ENCODE measurements around the gene NPBWR2. TPM values are rescaled to one million over a fixed set of nuclear protein-coding genes. Genes with fewer than 3 reads are reported as not detected.

NPBWR2 gene
- total RNA-seq, 1 donor from 2014 or later, result not detected

DNA sequence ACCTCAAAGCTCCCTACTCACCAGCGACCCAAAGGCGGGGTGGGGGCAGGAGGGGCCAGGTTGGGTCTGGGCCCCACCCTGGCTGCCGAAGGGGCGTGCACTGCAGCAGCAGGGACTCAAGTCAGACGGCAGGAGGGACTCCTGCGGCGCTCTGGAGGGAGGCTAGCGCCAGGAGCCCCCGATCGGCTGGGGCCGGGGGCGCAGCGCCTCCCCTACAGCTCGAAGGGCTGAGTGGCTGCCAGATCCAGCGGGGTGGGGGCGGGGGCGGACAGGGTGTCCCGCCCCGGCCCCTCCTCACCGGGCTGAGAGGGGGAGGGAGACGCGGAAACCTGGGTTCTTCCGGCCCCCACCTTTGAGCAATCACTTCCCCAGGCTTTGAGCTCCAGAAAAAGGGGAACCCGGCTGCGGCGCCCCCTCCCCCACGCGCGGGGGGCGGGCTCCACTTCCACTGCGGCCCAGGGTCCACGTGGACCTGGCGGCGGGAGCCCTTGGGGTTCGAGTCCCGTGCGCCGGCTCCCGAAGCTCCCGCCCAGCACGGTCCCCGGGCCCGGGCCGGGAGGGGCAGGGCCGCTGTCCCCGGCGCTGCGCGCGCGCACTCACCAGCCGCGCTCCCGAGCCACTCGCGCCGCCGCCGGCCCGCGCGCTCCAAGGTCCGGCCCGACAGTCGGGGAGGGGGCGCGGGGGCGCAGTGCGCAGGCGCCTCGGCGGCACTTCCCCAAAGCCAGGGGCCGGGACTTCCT, 27.9 kb downstream of the NPBWR2 start, which contains the start of gene RGS19:
RGS19 (minus strand) TSS at position 246 of the 740 bp plus-strand sequence. CDS start 2,632 bp downstream, outside the sequence.
- DNase-seq (ENCODE audit: low read depth) (peak; percentile 42), FAIRE-seq (no peak)
- H3K27me3 Mint-ChIP-seq (ENCODE audit: low read depth, unreplicated experiment), result peaks cover 3% of the 10 kb centered on the region
- peak within 1 kb of the TSS; percentile 85 for H3K4me3 Mint-ChIP-seq (ENCODE audit: unreplicated experiment)
- Histone ChIP-seq H3K79me2 (ENCODE audit: insufficient read depth, low read length) (no peaks in the 10 kb centered on the region), H3K9me3 (ENCODE audit: insufficient read depth, low read depth, low read length) (no peaks in the 10 kb centered on the region), H3K9ac (ENCODE audit: low read length) (peak within 1 kb of the TSS; percentile 79), H3K4me1 (ENCODE audit: insufficient read depth, low read length) (peaks cover 16% of the 10 kb centered on the region), H3K4me3 (ENCODE audit: insufficient read depth, low read depth, low read length) (peak within 1 kb of the TSS; percentile 66), H3K27ac (ENCODE audit: low read depth, low read length) (no peak within 1 kb of the TSS), H3K4me2 (ENCODE audit: low read length) (peak within 1 kb of the TSS; percentile 96), H3K36me3 (ENCODE audit: insufficient read depth, low read length) (no peaks in the 10 kb centered on the region), H2AFZ (ENCODE audit: low read depth, low read length) (peak within 1 kb of the TSS; percentile 86), H3K27me3 (ENCODE audit: insufficient read depth, low read length) (peaks cover 9% of the 10 kb centered on the region), H4K20me1 (ENCODE audit: insufficient read depth, low read length) (peaks cover 15% of the 10 kb centered on the region)
- no peak within 1 kb of the TSS for H3K27ac Mint-ChIP-seq (ENCODE audit: unreplicated experiment)
- no peaks in the 10 kb centered on the region for H3K36me3 Mint-ChIP-seq (ENCODE audit: low read depth, unreplicated experiment)
- no peaks in the 10 kb centered on the region for H3K4me1 Mint-ChIP-seq (ENCODE audit: low read depth, unreplicated experiment)
- TF ChIP-seq, protein P1, sequence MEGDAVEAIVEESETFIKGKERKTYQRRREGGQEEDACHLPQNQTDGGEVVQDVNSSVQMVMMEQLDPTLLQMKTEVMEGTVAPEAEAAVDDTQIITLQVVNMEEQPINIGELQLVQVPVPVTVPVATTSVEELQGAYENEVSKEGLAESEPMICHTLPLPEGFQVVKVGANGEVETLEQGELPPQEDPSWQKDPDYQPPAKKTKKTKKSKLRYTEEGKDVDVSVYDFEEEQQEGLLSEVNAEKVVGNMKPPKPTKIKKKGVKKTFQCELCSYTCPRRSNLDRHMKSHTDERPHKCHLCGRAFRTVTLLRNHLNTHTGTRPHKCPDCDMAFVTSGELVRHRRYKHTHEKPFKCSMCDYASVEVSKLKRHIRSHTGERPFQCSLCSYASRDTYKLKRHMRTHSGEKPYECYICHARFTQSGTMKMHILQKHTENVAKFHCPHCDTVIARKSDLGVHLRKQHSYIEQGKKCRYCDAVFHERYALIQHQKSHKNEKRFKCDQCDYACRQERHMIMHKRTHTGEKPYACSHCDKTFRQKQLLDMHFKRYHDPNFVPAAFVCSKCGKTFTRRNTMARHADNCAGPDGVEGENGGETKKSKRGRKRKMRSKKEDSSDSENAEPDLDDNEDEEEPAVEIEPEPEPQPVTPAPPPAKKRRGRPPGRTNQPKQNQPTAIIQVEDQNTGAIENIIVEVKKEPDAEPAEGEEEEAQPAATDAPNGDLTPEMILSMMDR (IDR thresholded peaks at IDR 0.05; ENCODE audit: insufficient read depth, low read depth, low read length), result no peak
- no peak for TF ChIP-seq EZH2 (IDR thresholded peaks at IDR 0.05; ENCODE audit: insufficient read depth, low read length)
- H3K9me3 Mint-ChIP-seq (ENCODE audit: unreplicated experiment), result peaks cover 1% of the 10 kb centered on the region

DNA sequence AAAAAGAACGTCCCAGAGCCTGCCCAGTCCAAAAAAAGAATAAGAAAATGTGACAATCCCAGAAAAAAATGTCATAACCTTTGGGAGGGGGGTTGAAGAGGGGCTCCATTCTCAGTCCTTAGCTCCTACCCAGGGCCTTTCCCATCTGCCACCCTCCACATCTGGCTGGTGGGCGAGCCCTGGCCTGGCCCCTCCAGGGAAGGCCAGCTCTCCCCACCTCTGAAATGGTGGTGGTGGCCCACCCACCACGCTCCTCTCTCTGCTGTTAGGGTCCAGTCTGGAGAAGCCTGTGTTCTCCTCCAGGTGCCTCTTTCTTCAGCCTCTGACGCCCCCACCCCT, 28.5 kb downstream of the NPBWR2 start:
- Mint-ChIP-seq H3K27me3 (ENCODE audit: low read depth, unreplicated experiment) (no peaks in the 10 kb centered on the region), H3K9me3 (ENCODE audit: unreplicated experiment) (no peaks in the 10 kb centered on the region), H3K36me3 (ENCODE audit: low read depth, unreplicated experiment) (no peaks in the 10 kb centered on the region), H3K4me3 (ENCODE audit: unreplicated experiment) (peak overlapping the region; percentile 80), H3K27ac (ENCODE audit: unreplicated experiment) (no peak overlapping the region), H3K4me1 (ENCODE audit: low read depth, unreplicated experiment) (no peaks in the 10 kb centered on the region)
- H3K9ac ChIP-seq (ENCODE audit: low read length), result peak overlapping the region; percentile 79
- DNase-seq (ENCODE audit: low read depth) (no peak), FAIRE-seq (no peak)
- H4K20me1 ChIP-seq (ENCODE audit: insufficient read depth, low read length), result peaks cover 15% of the 10 kb centered on the region
- no peak overlapping the region for H2AFZ ChIP-seq (ENCODE audit: low read depth, low read length)
- peaks cover 12% of the 10 kb centered on the region for H3K4me1 ChIP-seq (ENCODE audit: insufficient read depth, low read length)
- H3K27me3 ChIP-seq (ENCODE audit: insufficient read depth, low read length), result peaks cover 6% of the 10 kb centered on the region
- peak overlapping the region; percentile 66 for H3K4me3 ChIP-seq (ENCODE audit: insufficient read depth, low read depth, low read length)
- H3K9me3 ChIP-seq (ENCODE audit: insufficient read depth, low read depth, low read length), result no peaks in the 10 kb centered on the region
- no peaks in the 10 kb centered on the region for H3K36me3 ChIP-seq (ENCODE audit: insufficient read depth, low read length)
- no peak overlapping the region for H3K27ac ChIP-seq (ENCODE audit: low read depth, low read length)
- TF ChIP-seq, protein P1 (IDR thresholded peaks at IDR 0.05; ENCODE audit: insufficient read depth, low read depth, low read length), result no peak
- TF ChIP-seq EZH2 (IDR thresholded peaks at IDR 0.05; ENCODE audit: insufficient read depth, low read length), result no peak
- H3K79me2 ChIP-seq (ENCODE audit: insufficient read depth, low read length), result no peaks in the 10 kb centered on the region
- H3K4me2 ChIP-seq (ENCODE audit: low read length), result peak overlapping the region; percentile 96

All from astrocyte (in vitro differentiated cells and primary cell).